GM13976 (cell line): ENCODE measurements around the gene FHDC1.

ENCODE experiments used
- DNase-seq: peaks from one replicate; pipeline ENCODE4 v3.0.0; 2012; ENCODE audit warnings: low spot score
- CTCF ChIP-seq: IDR thresholded peaks from 2 replicates; pipeline ENCODE4 v1.5.1; 2012; ENCODE audit warnings: borderline replicate concordance, mild to moderate bottlenecking; ENCODE audit not compliant: insufficient read depth; ENCODE audit errors: extremely low read depth, missing control alignments, control extremely low read depth
- in situ Hi-C: fragments of 300-500 bp; cut with MboI; formaldehyde crosslinking; loops from one replicate; pipeline ENCODE4 v1.12.0; 2022; ENCODE audit warnings: low sequenced_read_pairs, mixed read lengths, inconsistent platforms; ENCODE audit not compliant: unreplicated experiment

The FHDC1 gene

GRCh38 chr4:153002110-153002509, 66.0 kb downstream of the FHDC1 start:
- DNase-seq = no peak
- no peak for TF ChIP-seq CTCF
- in situ Hi-C loops = no loop called here

GRCh38 chr4:153004081-153004850, 68.1 kb downstream of the FHDC1 start:
- no peak for TF ChIP-seq CTCF
- no peak for DNase-seq
- in situ Hi-C loops = no loop called here

GRCh38 chr4:153005899-153006381, 69.8 kb downstream of the FHDC1 start:
- no peak for DNase-seq
- in situ Hi-C loops = no loop called here
- TF ChIP-seq CTCF = no peak

GRCh38 chr4:153008578-153009199, 72.6 kb downstream of the FHDC1 start:
- TF ChIP-seq CTCF = no peak
- no peak for DNase-seq
- in situ Hi-C loops = no loop called here

GRCh38 chr4:153010146-153010545, 74.0 kb downstream of the FHDC1 start:
- no peak for DNase-seq
- TF ChIP-seq CTCF = no peak
- in situ Hi-C loops = no loop called here

- in situ Hi-C loops = no loop called here
- TF ChIP-seq CTCF = no peak
- DNase-seq = no peak
These were observed 77.3 kb downstream of the FHDC1 start for GRCh38 chr4:153013202-153013977.
